HEK293T (cell line): ENCODE results near the gene GNA14.

Experiments
- ELF4 ChIP-seq: fragments of 450-650 bp; IDR thresholded peaks from 2 replicates; pipeline ENCODE4 v1.6.1; 2017; ENCODE audit warnings: antibody characterized with exemption
- FOXA1 ChIP-seq: fragments of 450-650 bp; IDR thresholded peaks from 2 replicates; pipeline ENCODE4 v1.6.1; 2016; ENCODE audit warnings: mild to moderate bottlenecking
- FOXM1 ChIP-seq: fragments of 450-650 bp; IDR thresholded peaks from 2 replicates; pipeline ENCODE4 v1.6.1; 2017; ENCODE audit warnings: mild to moderate bottlenecking, borderline replicate concordance
- HDGF ChIP-seq: fragments of 450-650 bp; IDR thresholded peaks from 2 replicates; pipeline ENCODE4 v1.6.1; 2017; ENCODE audit warnings: antibody characterized with exemption, borderline replicate concordance
- L3MBTL2 ChIP-seq: fragments of 450-650 bp; conservative IDR thresholded peaks from 2 replicates; pipeline ENCODE4 v1.6.1; 2016; ENCODE audit warnings: mild to moderate bottlenecking
- PKNOX1 ChIP-seq: fragments of 450-650 bp; IDR thresholded peaks from 2 replicates; pipeline ENCODE4 v1.6.1; 2016
- SP1 ChIP-seq: fragments of 450-650 bp; IDR thresholded peaks from 2 replicates; pipeline ENCODE4 v1.6.1; 2017
- SUZ12 ChIP-seq: fragments of 450-650 bp; IDR thresholded peaks from 2 replicates; pipeline ENCODE4 v1.6.1; 2016; ENCODE audit warnings: mild to moderate bottlenecking
- TARDBP ChIP-seq: fragments of 450-650 bp; IDR thresholded peaks from 2 replicates; pipeline ENCODE4 v1.6.1; 2016
- ZNF384 ChIP-seq: fragments of 450-650 bp; IDR thresholded peaks from 2 replicates; pipeline ENCODE4 v1.6.1; 2016

GRCh38 chr9:77469515-77470231 lies 178.4 kb downstream of the GNA14 start:
- TF ChIP-seq FOXA1 (no peak), SP1 (no peak), TARDBP (no peak), ZNF384 (no peak), SUZ12 (no peak), ELF4 (no peak), FOXM1 (no peak), HDGF (no peak), PKNOX1 (no peak), L3MBTL2 (no peak)
